G401 (cell line): ENCODE results near the gene ERCC1. TPM values are rescaled to one million over a fixed set of nuclear protein-coding genes. Genes with fewer than 3 reads are reported as not detected.
"Not testable (repeated sequence)": the region's sequence is repeated elsewhere in the genome, so short reads cannot be mapped to it uniquely, and the experiment has no call there.

Source experiments
- DNase-seq: peaks from one replicate; pipeline ENCODE4 v3.0.0-alpha.2; 2015; ENCODE audit warnings: low spot score
- in situ Hi-C: cut with HindIII; loops from 2 replicates; pipeline ENCODE4 v1.10.0; 2016; ENCODE audit warnings: low sequenced_read_pairs, mixed read lengths
- total RNA-seq: library from RNA; depleted of rRNA; stranded (reverse); fragments of >200 nt; shearing (Covaris generic); gene quantifications from 2 replicates; pipeline ENCODE4 v1.2.3, GENCODE V29; 2014

ERCC1 gene
- total RNA-seq, 1 experiment from 2014 or later, result 115 TPM

DNA sequence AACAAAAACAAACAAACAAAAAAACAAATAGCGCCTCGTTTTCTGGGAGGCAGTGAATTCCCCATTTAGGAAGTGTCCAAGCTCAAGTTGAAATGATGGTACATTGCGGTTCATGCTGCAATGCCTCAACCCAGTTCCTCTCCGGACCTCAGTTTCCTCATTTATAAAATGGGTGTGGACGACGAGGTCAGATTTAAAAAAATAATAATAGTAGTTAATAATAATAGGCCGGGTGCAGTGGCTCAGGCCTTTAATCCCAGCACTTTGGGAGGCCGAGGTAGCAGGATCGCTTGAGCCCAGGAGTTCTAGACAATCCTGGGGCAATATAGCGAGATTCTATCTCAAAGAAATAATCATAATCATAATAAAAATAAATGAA, 15.5 kb upstream of the ERCC1 start:
- no peak for DNase-seq
- in situ Hi-C loops, result no loop called here

DNA sequence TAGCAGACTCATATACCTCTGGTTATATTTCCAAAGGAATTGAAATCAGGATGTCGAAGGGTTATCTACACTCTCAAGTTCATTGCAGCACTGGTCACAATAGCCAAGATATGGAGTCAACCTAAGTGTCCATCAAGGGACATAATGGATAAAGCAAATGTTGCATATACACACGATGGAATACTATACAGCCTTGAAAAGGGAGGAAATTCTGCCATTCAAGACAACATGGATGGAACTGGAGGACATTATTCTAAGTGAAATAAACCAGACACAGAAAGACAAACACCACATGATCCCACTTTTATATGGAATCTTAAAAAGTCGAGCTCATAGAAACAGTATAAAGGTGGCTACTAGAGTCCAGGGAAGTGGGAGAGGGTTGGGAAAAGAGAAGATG, 13.6 kb upstream of the ERCC1 start:
- in situ Hi-C loops, result no loop called here
- DNase-seq, result no peak

DNA sequence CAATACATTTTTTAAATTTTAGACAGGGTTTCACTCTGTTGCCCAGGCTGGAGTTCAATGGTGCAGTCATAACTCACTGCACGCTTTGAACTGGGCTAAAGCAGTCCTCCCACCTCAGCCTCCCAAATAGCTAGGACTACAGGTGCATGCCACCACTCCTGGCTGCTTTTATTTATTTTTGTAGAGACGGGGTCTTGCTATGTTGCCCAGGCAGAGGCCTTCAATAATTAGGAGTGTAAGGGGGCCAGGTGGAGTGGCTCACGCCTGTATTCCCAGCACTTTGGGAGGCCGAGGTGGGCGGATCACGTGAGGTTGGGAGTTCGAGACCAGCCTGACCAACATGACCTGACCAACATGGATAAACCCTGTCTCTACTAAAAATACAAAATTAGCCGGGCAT, 8.8 kb upstream of the ERCC1 start:
- DNase-seq, in situ Hi-C loops: not testable (repeated sequence)

DNA sequence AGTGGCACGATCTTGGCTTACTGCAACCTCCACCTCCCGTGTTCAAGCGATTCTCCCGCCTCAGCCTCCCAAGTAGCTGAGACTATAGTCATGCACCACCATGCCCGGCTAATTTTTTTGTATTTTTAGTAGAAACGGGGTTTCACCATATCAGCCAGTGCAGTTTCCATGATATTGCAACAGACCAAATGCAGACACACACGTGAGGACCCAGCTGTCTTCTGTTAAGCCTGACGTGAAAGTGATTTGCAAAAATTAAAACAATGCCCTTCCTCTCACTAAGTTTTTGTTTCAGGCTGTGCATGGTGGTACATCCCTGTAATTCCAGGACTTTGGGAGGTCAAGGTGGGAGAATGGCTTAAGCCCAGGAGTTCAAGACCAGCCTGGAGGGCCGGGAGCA, 7.3 kb upstream of the ERCC1 start:
- in situ Hi-C loops, DNase-seq: not testable (repeated sequence)

DNA sequence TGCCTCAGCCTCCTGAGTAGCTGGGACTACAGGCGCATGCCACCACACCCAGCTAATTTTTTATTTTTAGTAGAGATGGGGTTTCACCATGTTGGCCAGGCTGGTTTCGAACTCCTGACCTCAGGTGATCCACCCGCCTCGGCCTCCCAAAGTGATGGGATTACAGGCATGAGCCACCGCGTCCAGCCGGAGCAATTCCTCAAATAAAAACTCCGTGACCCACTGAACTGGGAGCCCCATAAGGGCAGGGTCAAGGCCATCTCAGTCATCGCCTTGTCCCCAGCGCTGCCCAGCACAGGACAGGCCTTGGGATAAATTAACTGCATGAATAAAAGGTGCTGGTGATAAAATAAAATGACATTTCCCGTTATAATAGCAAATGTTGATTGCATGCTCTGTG, 6.2 kb upstream of the ERCC1 start:
- DNase-seq, in situ Hi-C loops: not testable (repeated sequence)

DNA sequence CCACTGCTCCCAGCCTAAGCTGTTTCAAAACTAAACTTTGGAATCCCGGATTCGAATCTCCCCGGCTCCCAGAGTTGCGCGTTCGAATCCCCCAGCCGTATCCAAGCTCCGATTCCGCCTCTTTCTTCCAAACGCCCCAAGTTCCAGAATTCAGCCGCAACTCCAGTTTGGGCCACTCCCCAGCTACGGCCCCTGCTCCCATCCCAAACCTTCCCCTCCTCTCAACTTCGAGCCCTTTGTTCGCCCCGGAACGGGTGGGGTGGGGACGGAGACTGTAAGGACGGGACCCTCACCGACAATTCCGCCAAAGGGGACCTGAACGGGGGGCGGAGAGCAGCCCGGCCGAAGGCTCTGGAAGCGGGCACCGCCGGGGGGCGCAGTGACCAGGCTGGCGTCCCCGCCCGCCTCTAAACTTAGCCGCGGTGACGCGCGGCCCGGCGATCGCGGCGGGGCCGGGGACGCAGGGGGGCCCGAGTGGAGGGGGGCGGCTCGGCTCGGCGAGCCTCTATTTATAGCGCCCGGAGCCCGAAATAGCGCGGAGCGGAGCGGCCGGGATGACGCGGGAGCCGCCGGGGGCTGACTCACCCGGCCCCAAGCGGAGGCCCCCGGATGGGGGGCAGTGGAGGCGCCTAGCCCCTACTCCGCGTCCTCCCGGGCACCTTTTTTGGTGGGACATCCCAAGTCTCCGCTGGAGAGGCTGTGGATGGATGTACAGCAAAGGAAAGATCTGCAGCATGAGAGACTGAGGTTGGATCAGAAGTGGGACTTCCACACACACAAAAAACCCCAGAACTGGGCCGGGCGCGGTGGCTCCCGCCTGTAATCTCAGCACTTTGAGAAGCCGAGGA, 4.9 kb upstream of the ERCC1 start:
- no peak for DNase-seq
- in situ Hi-C loops, result no loop called here

DNA sequence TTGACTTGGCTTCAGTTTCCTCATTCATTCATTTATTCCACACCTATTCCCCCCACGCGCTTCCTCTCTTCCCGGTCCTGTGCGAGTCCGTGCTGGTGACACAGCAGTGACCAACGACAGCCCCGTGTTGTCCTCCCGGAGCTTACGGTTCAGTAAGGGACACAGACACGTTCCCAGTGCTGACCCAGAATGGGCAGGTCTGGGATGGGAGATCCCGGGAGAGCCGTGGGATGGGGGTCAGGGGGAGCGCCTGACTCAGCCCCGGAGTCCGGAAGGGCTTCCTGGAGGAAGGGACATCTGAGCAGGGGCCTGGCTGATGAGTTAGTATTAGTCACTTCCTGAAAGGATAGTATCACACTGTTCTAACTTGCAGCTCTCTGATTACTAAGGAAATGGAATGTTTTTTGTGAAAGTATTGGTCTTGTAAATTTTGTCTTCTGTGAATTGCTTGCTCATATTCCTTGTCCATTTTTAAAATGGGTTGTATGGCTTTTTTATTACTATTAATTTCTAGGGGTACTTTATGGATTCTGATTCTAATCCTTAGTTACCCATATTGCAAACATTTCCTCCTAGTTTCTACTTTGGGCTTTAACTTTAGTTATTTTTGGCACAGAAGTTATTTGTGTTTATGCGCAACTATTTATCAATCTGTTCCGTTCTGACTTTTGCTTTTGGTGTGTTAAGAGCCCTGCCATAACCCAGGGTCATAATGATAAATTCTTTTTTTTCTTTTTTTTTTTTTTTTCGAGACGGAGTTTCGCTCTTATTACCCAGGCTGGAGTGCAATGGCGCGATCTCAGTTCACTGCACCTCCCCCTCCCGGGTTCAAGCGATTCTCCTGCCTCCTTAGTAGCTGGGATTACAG, 708 bp upstream of the ERCC1 start:
- in situ Hi-C loops, result no loop called here
- no peak for DNase-seq

DNA sequence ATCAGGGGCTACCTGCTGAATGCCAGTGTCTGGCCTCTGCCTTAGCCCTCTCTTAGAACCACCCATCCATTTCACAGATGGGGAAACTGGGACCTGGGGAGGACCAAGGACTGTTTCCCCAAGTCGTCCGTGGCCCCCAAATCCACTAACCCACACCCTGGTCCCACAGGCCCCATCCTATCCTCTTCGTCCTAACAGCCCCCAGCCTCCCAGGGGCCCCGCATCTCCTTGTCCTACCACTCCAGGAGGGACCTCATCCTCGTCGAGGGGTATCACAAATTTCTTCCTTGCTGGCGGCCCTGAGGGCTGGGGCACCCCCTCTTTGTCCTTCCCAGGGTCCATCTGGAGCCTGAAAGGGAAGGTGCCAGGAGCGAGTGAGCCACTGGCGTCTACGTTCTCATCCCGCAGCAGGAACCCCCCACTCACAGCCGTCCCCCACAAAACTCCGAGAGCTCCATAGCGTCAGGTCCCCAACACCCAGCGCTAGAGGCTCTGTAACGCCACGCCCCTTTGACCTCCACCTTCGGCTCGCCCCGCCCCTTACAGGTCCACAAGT, 606 bp downstream of the ERCC1 start:
- DNase-seq, result no peak
- in situ Hi-C loops, result no loop called here

DNA sequence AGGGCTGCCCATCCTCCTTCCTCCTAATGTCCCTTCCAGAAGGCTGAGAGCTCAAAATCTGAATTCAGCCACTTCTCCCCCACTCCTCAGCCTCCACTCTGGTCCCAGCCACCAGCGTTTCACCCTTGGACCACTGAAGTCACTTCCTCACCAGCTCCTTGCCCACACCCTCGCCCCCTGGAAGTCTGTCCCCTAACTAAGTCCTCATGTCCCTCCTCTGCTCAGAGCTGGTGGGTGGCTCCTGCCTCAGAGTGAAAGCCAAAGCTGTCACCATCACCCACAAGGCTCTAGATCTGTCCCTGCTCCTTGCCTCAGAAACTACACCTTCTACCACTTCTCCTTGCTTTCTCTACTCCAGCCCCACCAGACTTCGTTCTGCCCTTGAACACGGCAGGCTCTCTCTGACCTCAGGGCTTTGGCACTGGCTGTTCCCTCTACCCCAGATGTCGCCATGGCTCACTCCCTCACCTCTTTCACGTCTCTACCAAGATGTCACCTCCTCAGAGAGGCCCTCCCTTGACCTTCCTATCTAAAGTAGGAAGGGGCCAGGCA, 1.7 kb downstream of the ERCC1 start:
- in situ Hi-C loops, result no loop called here
- DNase-seq, result no peak

DNA sequence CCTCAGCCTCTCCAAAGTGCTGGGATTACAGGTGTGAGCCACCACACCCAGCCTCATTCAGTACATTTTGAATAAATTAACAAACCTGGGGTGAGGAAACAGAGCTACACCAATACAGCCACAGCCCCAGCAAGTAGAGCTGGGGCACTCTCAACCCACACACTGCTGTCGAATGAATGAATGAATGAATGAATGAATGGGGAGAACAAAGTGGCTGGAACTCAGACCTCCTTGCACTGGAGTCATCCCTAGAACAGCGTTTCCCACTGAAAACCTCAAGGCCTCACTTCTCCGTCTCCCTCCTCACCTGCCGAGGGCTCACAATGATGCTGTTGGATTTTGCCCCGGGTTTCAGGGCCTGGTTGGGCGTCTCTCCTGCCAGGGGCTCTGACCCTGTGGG, 2.8 kb downstream of the ERCC1 start:
- in situ Hi-C loops, result no loop called here
- DNase-seq, result no peak

DNA sequence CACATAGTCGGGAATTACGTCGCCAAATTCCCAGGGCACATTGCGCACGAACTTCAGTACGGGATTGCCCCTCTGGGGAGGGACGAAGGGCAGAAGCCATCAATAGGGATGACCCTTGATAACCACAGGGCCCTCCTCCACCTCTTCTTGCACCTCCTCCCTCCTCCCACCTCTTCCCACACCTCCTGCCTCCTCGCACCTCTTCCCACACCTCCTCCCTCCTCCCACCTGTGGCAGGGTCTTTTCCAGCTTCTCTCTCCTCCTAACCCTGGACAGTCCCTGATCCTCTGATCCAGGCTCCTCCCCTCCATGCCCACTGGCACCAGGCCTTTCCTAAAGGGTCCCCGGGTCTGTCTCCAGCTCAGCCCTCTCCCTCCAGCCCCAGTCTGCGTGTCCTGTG, 3.4 kb downstream of the ERCC1 start:
- in situ Hi-C loops, result no loop called here
- no peak for DNase-seq

DNA sequence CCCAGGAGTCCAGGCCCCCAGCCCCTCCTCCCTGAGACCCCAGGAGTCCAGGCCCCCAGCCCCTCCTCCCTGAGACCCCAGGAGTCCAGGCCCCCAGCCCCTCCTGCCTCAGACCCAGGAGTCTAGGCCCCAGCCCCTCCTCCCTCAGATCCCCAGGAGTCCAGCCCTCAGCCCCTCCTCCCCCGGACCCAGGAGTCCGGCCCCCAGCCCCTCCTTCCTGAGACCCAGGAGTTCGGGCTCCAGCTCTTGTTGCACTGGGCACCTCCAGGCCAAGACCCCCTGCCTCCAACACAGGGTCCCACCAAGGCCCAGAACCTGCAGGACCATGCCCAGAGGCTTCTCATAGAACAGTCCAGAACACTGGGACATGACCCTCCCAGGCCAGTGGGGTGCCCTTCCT, 3.8 kb downstream of the ERCC1 start:
- no peak for DNase-seq
- in situ Hi-C loops, result no loop called here

DNA sequence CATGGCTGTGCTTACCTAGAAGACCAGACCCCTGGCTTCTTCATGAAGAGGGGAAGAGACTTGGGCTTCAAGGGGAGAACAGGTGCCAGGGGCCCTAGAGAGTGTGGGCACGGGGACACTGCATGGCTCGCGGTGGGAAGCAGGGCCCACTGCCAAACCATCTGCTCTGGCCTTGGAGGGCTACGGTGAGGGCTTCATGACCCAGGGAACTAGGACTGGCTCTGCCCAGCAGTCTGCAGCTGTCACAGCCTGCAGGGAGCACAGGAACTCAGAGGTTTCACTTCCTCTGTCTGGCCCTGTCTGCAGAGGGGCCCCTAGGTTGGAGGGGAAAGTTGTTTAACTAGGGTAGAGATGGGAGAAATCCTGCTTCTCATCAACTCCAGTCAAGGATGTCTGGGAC, 4.3 kb downstream of the ERCC1 start:
- in situ Hi-C loops, result no loop called here
- DNase-seq, result peak; percentile 20

DNA sequence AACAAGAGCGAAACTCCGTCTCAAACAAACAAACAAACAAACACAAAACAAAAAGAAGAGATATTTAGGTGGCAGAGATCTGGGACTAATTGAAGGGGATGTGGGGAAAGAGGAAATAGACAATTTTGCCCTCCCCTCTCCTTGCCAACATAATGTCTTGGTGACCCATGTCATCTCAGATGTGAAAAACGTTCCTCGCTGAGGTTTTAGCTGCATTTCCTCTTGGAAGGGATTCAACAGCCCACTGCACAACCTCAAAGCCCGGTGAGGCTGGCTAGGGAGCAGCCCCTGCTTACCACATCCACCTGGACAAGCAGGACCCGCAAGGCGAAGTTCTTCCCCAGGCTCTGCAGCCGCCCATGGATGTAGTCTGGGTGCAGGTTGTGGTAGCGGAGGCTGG, 4.9 kb downstream of the ERCC1 start:
- DNase-seq, result no peak
- in situ Hi-C loops, result no loop called here

DNA sequence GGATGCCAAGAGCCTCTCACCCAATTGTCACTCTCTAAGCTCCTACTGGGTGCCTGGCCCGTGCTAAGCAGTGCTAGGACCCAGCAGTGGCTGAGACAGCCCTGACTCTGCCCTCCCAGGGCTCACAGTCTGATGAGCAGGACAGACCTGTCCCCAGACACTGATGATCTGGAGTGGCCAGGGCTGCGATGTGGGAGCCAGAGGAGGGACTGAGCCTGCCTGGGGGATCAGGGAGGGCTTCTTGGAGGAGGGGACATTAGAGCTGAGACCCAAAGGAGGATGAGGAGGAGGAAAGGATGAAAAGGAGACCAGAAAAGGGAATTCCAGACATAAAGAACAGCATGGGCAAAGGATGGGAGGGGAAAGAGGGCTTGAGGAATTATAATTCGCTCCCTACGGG, 6.6 kb downstream of the ERCC1 start:
- in situ Hi-C loops, result no loop called here
- no peak for DNase-seq

DNA sequence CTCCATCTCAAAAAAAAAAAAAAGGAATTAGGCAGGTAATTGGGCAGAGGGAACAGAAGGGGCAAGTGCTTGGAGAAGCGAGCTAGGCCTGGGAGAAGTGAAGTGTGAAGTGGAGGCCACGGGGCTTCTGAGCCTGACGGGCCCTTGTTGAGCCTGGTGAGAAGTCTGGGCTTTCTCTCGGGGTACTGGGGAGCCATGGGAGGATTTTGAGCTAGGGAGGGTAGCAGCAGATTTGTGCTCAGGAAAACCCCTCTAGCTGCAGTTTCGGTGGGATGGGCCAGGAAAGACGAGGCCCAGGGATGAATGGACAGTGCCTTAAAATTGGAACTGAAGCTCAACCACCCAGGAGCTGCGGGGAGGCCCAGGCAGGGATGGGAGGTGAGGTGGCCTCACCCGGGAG, 9.2 kb downstream of the ERCC1 start:
- DNase-seq, result no peak
- in situ Hi-C loops, result no loop called here

DNA sequence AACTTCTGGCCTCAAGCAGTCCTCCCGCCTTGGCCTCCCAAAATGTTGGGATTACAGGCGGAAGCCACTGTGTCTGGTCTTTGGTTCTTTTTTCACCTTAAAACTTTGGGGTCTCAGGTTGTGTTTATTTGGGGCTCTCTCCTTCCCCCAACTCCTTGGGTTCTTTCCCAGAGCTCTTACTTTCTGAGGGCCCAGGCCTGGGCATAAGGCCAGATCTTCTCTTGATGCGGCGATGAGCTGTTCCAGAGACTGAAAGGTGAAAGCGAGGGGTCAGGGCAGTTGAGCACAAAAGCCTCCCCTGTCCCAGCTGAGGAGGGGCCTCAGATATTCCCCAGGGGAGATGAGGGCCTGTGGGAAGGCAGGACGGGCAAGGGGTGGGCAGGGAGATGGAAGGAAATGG, 10.2 kb downstream of the ERCC1 start:
- in situ Hi-C loops, result no loop called here
- DNase-seq, result no peak

DNA sequence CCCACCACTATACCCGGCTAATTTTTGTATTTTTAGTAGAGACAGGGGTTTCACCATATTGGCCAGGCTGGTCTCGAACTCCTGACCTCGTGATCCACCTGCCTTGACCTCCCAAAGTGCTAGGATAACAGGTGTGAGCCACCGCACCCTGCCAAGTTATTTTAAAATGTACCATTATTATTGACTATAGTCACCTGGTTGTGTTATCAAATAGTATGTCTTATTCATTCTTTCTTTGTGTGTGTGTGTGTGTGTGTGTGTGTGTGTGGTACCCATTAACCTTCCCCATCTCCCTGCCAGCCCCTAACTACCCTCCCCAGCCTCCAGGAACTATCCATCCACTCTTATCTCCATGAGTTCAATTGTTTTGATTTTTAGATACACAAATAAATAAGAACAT, 13.4 kb downstream of the ERCC1 start:
- in situ Hi-C loops, result not testable (repeated sequence)

DNA sequence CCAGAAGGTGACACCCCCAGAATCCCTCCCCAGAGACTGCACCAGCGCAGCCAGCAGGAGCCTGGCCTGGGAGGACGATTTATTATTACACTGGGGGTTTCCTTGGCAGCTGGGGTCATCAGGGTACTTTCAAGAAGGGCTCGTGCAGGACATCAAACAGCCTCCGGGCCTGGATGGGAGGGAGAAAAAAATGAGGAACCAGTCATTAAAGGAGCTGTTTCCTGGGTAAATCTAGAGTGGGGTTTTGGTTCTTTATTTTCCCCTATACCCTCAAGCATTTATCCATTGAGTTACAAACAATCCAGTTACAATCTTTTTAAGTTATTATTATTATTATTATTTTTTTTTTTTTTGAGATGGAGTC, 14.2 kb downstream of the ERCC1 start:
- in situ Hi-C loops, result no loop called here
- DNase-seq, result no peak

More for the DNA sequence above, 13.4 kb downstream of the ERCC1 start:
- not testable (repeated sequence) for DNase-seq
